RWPE2 (cell line): Measurements from ENCODE around the gene MKNK2.

Experiments
- ATAC-seq: fragments of 200-7000 bp; cut with Tn5 transposase; 3 replicates; pipeline ENCODE4 v1.9.1; 2021; ENCODE audit warnings: low read depth
- DNase-seq: peaks from one replicate; pipeline ENCODE4 v3.0.0-alpha.2; 2020; ENCODE audit warnings: low spot score
- H3K27ac ChIP-seq: fragments of 450-650 bp; 2 replicates; pipeline ENCODE4 v1.5.1; 2017; ENCODE audit warnings: mild to moderate bottlenecking; ENCODE audit not compliant: poor library complexity, severe bottlenecking
- H3K27me3 ChIP-seq: fragments of 250-450 bp; sonication (Bioruptor Pico); 2 replicates; pipeline ENCODE4 v1.5.1; 2021; ENCODE audit warnings: mild to moderate bottlenecking, moderate library complexity; ENCODE audit not compliant: insufficient read depth, poor library complexity, severe bottlenecking
- H3K36me3 ChIP-seq: fragments of 250-450 bp; sonication (Bioruptor Pico); 2 replicates; pipeline ENCODE4 v1.5.1; 2020; ENCODE audit warnings: low read depth, mild to moderate bottlenecking, moderate library complexity
- H3K4me1 ChIP-seq: fragments of 250-450 bp; sonication (Bioruptor Pico); 2 replicates; pipeline ENCODE4 v1.5.1; 2021; ENCODE audit warnings: mild to moderate bottlenecking, moderate library complexity; ENCODE audit not compliant: insufficient read depth, poor library complexity, severe bottlenecking
- H3K4me3 ChIP-seq: fragments of 250-450 bp; sonication (Bioruptor Pico); 2 replicates; pipeline ENCODE4 v1.5.1; 2021; ENCODE audit warnings: mild to moderate bottlenecking, moderate library complexity; ENCODE audit not compliant: severe bottlenecking
- H3K9me3 ChIP-seq: fragments of 250-450 bp; sonication (Bioruptor Pico); 2 replicates; pipeline ENCODE4 v1.5.1; 2021; ENCODE audit warnings: mild to moderate bottlenecking, moderate library complexity; ENCODE audit not compliant: severe bottlenecking
- TF ChIP-seq, protein P1 (sequence below): fragments of 450-650 bp; IDR thresholded peaks from one replicate; pipeline ENCODE4 v1.5.1; 2017; ENCODE audit warnings: mild to moderate bottlenecking, moderate library complexity; ENCODE audit not compliant: poor library complexity, severe bottlenecking

Gene MKNK2

DNA sequence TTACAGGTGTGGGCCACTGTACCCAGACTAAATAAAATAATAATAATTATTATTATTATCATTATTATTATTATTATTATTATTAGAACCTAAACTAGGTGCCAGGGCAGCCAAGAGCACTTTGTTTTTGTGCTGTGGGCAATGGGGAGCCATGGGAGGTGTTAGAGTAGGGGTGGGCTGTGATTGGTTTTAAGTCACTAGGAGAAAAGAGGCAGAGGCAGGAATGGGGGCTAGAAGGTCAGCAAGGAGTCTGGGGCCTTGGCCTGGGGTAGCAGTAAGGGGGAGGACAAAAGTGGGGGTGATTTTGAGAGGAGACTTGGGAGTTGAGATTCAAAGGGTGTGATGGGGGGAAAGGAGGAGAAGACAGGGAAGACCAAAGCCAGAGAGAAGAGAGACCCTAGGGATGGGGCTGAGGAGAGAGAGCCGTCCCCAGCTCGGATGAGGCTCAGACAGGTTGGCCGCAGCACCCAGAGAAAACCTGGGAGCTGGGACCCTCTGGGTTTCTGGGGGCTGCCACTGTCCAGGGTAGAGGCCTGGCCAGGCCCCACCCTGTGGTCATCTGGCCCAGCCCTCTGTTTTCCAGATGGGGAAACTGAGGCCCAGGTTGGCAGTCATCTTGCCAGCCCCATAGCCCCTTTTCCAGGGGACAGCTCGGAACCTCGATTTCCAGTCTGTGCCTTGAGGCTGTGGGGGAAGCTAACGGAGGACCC lies 17.8 kb downstream of the MKNK2 start:
- Histone ChIP-seq H3K36me3 (peaks cover under 1% of the 10 kb centered on the region; the same call in 1 of the 2 replicates), H3K4me3 (no peak overlapping the region), H3K27ac (peak overlapping the region; percentile 91), H3K27me3 (no peaks in the 10 kb centered on the region), H3K4me1 (peaks cover 14% of the 10 kb centered on the region), H3K9me3 (no peaks in the 10 kb centered on the region)
- DNase-seq, result no peak
- no peak for ATAC-seq
- TF ChIP-seq, protein P1, sequence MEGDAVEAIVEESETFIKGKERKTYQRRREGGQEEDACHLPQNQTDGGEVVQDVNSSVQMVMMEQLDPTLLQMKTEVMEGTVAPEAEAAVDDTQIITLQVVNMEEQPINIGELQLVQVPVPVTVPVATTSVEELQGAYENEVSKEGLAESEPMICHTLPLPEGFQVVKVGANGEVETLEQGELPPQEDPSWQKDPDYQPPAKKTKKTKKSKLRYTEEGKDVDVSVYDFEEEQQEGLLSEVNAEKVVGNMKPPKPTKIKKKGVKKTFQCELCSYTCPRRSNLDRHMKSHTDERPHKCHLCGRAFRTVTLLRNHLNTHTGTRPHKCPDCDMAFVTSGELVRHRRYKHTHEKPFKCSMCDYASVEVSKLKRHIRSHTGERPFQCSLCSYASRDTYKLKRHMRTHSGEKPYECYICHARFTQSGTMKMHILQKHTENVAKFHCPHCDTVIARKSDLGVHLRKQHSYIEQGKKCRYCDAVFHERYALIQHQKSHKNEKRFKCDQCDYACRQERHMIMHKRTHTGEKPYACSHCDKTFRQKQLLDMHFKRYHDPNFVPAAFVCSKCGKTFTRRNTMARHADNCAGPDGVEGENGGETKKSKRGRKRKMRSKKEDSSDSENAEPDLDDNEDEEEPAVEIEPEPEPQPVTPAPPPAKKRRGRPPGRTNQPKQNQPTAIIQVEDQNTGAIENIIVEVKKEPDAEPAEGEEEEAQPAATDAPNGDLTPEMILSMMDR, result no peak

DNA sequence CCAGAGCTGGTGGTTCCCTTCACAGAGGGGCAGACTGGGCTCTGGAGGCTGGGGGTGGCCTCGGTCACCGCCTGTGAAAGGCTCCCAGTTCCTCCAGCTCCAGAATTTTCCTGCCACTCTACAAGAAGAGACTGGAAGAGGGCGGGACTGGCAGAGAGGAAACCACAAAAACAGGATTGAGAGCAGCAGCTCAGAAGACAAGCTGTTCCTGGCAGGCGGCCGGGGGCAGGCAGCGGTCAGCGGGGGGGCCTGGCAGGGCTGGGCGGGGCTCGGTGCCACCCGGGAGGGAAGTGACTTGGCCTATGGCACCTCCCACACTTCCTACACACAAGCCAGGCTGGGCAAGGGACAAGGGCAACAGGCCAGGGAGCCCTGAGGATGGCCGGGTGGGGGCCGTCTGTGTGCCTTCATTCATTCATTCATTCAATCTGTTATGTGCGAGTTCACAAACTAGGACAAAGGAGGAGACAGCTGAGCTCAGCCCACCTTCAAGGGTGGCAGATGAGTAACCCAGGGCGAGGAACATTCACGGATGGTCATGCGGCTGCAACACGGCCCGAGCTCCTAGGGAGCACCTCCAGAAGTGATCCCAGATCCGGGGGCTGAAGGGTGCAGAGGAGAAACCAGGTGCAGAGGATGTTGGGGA lies 18.6 kb downstream of the MKNK2 start:
- H3K9me3 ChIP-seq, result no peaks in the 10 kb centered on the region
- H3K4me3 ChIP-seq, result no peak overlapping the region
- H3K36me3 ChIP-seq, result no peaks in the 10 kb centered on the region
- H3K27ac ChIP-seq, result peak overlapping the region; percentile 91
- ATAC-seq (peak; percentile 71), DNase-seq (peak; percentile 90)
- TF ChIP-seq, protein P1, result no peak
- H3K27me3 ChIP-seq, result no peaks in the 10 kb centered on the region
- peaks cover 14% of the 10 kb centered on the region for H3K4me1 ChIP-seq

GRCh38 chr19:2027361-2027760 lies 23.7 kb downstream of the MKNK2 start:
- no peaks in the 10 kb centered on the region for H3K27me3 ChIP-seq
- H3K4me3 ChIP-seq, result no peak overlapping the region
- no peak for ATAC-seq
- H3K36me3 ChIP-seq, result no peaks in the 10 kb centered on the region
- H3K9me3 ChIP-seq, result no peaks in the 10 kb centered on the region
- peaks cover 9% of the 10 kb centered on the region for H3K4me1 ChIP-seq
- DNase-seq, result no peak
- TF ChIP-seq, protein P1, result no peak
- no peak overlapping the region for H3K27ac ChIP-seq

DNA sequence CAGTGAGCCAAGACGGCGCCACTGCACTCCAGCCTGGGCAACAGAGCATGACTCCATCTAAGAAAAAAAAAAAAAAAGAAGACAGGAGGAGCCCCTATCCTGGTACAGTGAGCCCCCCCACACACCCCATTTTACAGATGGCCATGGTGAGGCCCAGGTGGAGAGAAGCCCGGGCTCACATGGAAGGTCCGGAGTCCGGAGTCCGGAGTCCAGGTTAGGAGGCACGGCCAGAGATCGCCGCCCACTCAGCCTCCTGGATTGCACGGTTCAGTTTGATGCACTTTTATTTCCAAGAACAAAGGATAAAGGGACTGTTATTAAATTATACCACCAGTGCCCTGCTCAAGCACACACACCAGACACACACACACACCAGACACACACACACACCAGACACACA lies 24.3 kb downstream of the MKNK2 start:
- H3K27ac ChIP-seq, result no peak overlapping the region
- peaks cover 5% of the 10 kb centered on the region for H3K4me1 ChIP-seq
- DNase-seq (no peak), ATAC-seq (no peak)
- no peak overlapping the region for H3K4me3 ChIP-seq
- H3K9me3 ChIP-seq, result no peaks in the 10 kb centered on the region
- TF ChIP-seq, protein P1, result no peak
- H3K27me3 ChIP-seq, result no peaks in the 10 kb centered on the region
- no peaks in the 10 kb centered on the region for H3K36me3 ChIP-seq

- H3K36me3 ChIP-seq, result no peaks in the 10 kb centered on the region
- no peak for ATAC-seq
- no peak overlapping the region for H3K4me3 ChIP-seq
- no peaks in the 10 kb centered on the region for H3K4me1 ChIP-seq
- H3K27me3 ChIP-seq, result no peaks in the 10 kb centered on the region
- TF ChIP-seq, protein P1, result no peak
- no peaks in the 10 kb centered on the region for H3K9me3 ChIP-seq
- H3K27ac ChIP-seq, result no peak overlapping the region
- DNase-seq, result no peak
Observed at GRCh38 chr19:2022289-2022688, 28.8 kb downstream of the MKNK2 start.
